Left lobe of liver (tissue), 2 donors: ENCODE data around the gene OR13A1. TPM values are rescaled to one million over a fixed set of nuclear protein-coding genes. Genes with fewer than 3 reads are reported as not detected.
"Not testable (repeated sequence)": the region's sequence is repeated elsewhere in the genome, so short reads cannot be mapped to it uniquely, and the experiment has no call there.

Experiments
- ATAC-seq: fragments of 200-7000 bp; cut with Tn5 transposase; one replicate; pipeline ENCODE4 v1.9.1; 2020; ENCODE audit warnings: mild to moderate bottlenecking, moderate library complexity
- DNase-seq: peaks from one replicate; pipeline ENCODE4 v3.0.0-alpha.2; 2020; ENCODE audit warnings: low spot score
- total RNA-seq: library from RNA; stranded (reverse); gene quantifications from one replicate; pipeline ENCODE4 v1.2.1, GENCODE V29; 2021
- donor health status: DM: no; HTN: no; CAD: no; lungs with moderate emphysema.
- donor health status: DM: no; HTN: yes; CAD: no.

Gene OR13A1
- total RNA-seq, 1 donor from 2014 or later, result not detected

DNA sequence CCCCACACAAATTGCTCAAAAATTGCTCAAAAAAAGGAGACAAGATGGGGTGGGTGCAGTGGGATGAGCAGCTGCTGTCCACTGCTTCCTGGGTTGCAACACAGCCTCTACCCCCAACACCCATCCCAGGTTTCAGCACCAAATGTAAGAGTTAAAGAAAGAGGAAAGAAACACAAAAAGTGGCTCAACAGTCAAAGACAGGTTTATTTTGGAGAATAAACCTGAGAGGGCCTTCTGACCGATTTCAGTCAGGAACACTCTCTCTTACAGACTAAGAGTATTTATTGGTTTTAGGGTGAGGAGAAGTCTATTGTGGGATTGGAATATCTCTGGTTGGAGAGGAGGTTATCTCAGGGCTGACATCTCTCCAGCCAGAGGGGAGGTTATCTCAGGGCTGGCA lies 28.4 kb downstream of the OR13A1 start:
- DNase-seq (no peak), ATAC-seq (no peak)

GRCh38 chr10:45282061-45282460 lies 33.3 kb downstream of the OR13A1 start:
- DNase-seq (no peak), ATAC-seq (no peak)

DNA sequence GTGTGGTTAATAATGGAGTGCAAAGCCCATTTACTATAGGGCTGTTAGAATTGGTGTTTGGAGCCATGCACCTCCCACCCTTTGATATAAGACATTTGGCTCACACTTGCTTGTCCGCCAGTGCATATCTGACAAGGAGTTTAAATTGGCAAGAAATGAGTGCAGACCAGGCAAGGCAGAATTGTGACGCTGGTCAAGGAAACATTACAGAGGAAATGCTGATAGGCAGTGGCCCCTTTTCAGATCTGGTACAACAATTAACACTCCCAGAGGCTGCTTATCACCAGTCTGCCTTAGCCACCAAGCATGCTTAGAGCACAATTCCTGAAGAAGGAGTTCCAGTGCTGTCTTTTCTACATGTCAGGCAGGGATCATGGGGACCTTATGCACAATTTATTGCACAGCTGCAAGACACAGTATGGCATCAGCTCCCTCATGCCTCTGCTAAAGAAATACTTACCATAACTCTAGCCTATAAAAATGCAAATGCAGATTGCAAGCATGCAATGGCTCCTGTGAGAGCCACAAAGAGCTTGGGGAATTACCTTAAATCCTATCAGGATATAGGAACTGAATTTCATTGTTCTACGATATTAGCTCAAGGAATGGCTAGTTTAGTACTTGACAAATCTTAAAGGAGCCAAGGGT lies 35.2 kb downstream of the OR13A1 start:
- DNase-seq (no peak), ATAC-seq (peak; percentile 46)

- ATAC-seq (no peak), DNase-seq (no peak)
Observed at GRCh38 chr10:45279682-45280081, 35.7 kb downstream of the OR13A1 start.

DNA sequence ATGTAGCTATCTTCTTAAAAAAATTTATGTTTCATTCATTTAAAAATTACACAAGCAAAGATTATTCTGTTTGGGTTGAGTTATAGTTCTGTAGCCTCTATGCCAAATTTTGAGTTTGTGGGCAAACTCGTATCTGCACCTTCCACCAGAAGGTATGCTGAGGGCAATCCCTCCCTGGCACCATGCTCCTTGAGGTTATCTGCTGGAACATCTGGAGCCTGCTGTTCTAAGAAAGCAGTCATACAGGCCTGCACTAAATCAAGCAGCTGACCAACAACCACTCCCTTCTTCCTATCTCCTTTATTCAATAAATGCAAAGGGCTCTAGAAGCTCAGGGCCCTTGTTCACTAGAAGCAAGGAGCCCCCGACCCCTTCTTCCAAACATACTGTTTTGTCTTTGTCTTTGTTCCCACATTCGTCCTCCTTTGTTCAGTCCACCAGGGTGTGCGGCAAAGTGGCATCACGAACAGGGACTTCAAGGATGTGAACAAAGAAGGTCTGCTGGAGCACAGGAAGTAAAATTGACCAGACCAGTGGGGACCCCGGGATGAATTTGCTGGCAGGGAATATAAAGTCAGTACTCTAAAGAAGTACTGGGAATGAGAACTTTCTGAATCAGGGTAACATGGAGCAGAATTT lies 36.4 kb downstream of the OR13A1 start:
- ATAC-seq (no peak), DNase-seq (no peak)

GRCh38 chr10:45276146-45276545 lies 39.3 kb downstream of the OR13A1 start:
- not testable (repeated sequence) for ATAC-seq, DNase-seq

DNA sequence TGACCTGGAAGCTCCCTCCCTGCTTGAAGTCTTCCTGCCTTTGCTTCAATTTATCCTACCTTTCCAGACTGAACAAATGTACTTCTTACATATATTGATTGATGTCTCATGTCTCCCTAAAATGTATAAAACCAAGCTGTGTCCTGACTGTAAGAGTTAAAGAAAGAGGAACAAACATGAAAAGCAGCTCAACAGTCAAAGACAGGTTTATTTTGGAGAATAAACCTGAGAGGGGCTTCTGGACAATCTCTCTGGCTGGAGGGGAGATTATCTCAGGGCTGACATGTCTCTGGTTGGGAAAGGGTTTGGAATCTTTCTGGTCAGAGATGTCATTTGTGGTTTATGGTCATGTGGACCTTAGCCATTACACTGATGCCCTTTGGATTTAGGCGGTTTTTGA lies 41.0 kb downstream of the OR13A1 start:
- no peak for ATAC-seq
- no peak for DNase-seq

- not testable (repeated sequence) for ATAC-seq, DNase-seq
Observed at GRCh38 chr10:45267777-45268176, 47.6 kb downstream of the OR13A1 start.

DNA sequence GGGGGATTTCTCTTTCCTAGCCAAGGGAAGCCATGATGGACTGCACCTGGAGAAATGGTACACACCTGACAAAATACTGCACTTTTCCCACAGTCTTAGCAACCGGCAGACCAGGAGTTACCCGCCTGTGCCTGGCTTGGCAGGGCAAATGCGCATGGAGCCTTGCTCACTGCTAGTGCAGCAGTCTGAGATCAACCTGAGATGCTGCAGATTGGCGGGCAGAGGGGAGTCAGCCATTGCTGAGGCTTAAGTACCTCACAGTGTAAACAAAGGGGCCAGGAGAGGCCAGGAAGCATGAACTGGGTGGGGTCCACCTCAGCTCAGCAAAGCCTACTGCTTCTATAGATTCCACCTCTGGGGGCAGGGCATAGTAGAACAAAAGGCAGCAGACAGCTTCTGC lies 49.4 kb downstream of the OR13A1 start:
- DNase-seq, result no peak
- ATAC-seq, result no peak

DNA sequence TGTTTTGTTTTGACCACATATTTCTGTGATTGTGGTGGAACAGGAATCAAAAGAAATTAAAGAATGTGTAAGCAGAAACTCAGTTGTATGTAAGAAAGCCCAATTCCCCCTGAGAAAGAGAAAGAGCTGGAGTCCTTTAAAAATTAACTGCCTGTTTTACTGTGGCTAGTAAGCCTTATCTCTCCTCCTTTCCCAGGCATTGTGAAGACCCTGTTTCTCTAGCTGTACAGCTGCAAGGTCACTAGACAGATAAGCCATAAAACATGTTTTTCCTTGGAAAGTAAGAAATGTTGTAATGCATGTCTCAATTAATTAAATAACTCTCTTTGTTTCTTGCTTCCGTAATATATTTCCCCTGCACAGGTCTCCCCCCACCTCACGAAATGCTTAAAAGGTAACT lies 53.5 kb downstream of the OR13A1 start:
- ATAC-seq, result no peak
- DNase-seq, result no peak

- DNase-seq, result no peak
Observed at GRCh38 chr10:45261243-45261775, 54.1 kb downstream of the OR13A1 start.

GRCh38 chr10:45260635-45261034 lies 54.8 kb downstream of the OR13A1 start:
- ATAC-seq, result not testable (repeated sequence)

More at GRCh38 chr10:45261243-45261775, 54.1 kb downstream of the OR13A1 start:
- no peak for ATAC-seq

DNA sequence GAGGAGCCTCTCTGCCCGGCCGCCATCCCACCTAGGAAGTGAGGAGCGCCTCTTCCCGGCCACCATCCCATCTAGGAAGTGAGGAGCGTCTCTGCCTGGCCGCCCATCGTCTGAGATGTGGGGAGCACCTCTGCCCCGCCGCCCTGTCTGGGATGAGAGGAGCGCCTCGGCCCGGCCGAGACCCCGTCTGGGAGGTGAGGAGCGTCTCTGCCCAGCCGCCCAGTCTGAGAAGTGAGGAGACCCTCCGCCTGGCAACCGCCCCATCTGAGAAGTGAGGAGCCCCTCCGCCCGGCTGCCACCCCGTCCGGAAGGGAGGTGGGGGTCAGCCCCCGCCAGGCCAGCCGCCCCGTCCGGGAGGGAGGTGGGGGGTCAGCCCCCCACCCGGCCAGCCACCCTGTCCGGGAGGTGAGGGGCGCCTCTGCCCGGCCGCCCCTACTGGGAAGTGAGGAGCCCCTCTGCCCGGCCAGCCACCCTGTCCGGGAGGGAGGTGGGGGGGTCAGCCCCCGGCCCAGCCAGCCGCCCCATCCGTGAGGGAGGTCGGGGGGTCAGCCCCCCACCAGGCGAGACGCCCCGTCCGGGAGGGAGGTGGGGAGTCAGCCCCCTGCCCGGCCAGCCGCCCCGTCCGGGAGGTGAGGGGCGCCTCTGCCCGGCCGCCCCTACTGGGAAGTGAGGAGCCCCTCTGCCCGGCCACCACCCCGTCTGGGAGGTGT lies 55.5 kb downstream of the OR13A1 start:
- ATAC-seq, DNase-seq: not testable (repeated sequence)

More at GRCh38 chr10:45260635-45261034, 54.8 kb downstream of the OR13A1 start:
- not testable (repeated sequence) for DNase-seq

- no peak for DNase-seq
- no peak for ATAC-seq
Observed at GRCh38 chr10:45257600-45257999, 57.8 kb downstream of the OR13A1 start.

DNA sequence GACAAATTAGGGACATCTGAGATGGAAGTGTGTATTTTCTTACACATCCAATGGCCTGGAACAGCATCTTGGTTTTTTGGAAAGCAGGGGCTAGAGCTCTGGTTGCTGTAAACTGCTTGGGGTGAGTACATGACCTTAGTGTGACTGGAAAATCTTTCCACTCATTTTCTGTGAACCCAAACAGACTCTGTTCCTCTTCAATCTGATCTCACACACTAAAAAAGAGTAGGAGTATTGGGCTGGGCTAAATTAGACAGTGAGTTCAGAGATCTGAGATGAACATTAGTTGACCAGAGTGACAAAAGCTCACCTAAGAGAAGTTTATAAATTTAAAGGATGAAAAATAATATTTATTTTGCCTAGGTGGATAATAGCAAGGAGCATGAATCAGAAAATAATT lies 59.2 kb downstream of the OR13A1 start:
- DNase-seq, result no peak
- ATAC-seq, result no peak

GRCh38 chr10:45255706-45256105 lies 59.7 kb downstream of the OR13A1 start:
- DNase-seq, result no peak
- ATAC-seq, result no peak

DNA sequence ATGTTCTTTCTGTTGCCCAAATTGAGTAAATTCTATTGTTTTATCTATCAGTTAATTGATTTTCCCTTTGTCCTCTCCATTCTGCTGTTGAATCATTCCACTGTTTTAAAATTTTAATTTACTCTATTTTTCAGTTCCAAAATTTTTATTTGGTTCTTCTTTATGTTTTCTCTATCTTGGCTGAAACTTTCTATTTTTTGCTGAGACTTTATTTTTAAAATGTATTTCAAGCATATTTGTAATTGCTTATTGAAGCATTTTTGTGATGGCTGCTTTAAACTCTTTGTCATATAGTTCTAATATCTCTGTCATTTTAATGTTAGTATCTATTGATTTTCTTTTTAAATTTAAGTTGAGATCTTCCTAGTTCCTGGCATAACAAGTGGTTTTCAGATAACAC lies 60.5 kb downstream of the OR13A1 start:
- DNase-seq, result no peak
- ATAC-seq, result no peak

DNA sequence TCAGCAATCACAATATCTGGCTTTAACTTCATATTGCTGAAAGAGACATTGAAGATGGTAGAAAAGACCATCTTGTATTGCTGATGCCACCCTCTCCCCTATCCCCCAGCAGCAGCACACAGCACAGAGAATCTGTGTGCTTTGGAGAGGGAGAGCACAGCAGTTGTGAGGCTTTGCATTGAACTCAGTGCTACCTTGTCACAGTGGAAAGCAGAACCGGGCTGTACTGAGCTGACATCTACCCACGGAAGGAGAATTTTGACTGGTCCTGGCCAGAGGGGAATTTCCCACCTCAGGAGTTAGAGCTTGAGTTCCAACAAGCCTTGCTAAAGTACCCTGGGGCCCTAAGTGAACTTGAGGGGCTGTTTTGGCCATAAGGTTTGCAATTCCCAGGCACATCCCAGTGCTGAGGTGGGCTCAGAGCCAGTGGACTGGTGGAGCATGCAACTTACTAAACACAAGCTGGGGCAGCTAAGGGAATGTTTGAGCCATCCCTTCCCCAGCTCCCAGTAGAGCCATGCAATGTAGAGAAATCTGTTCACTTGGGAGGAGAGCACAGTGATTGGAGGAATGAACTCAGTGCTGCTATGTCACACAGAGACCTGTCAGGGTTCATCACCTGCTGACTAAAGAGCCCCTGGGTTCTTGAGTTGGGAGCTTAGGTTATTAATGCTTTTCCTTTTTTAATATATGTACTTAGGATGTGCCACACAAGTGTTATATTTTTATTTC lies 62.1 kb downstream of the OR13A1 start:
- ATAC-seq, result no peak

More for the DNA sequence above, 62.1 kb downstream of the OR13A1 start:
- DNase-seq, result no peak
